Right kidney (tissue), 1 donor: ENCODE measurements around the gene MAPK10.
A peak's percentile ranks its signal among the peaks of the same experiment; 100 is the strongest.
"Not testable (repeated sequence)": the region's sequence is repeated elsewhere in the genome, so short reads cannot be mapped to it uniquely, and the experiment has no call there.

ENCODE experiments used
- DNase-seq: peaks from one replicate; pipeline ENCODE4 v3.0.0-alpha.2; 2016

Gene MAPK10

GRCh38 chr4:86344127-86344526 is 15.7 kb downstream of the MAPK10 start:
- no peak for DNase-seq

GRCh38 chr4:86338989-86339388 is 20.9 kb downstream of the MAPK10 start:
- no peak for DNase-seq

GRCh38 chr4:86338521-86338920 is 21.3 kb downstream of the MAPK10 start:
- no peak for DNase-seq

DNA sequence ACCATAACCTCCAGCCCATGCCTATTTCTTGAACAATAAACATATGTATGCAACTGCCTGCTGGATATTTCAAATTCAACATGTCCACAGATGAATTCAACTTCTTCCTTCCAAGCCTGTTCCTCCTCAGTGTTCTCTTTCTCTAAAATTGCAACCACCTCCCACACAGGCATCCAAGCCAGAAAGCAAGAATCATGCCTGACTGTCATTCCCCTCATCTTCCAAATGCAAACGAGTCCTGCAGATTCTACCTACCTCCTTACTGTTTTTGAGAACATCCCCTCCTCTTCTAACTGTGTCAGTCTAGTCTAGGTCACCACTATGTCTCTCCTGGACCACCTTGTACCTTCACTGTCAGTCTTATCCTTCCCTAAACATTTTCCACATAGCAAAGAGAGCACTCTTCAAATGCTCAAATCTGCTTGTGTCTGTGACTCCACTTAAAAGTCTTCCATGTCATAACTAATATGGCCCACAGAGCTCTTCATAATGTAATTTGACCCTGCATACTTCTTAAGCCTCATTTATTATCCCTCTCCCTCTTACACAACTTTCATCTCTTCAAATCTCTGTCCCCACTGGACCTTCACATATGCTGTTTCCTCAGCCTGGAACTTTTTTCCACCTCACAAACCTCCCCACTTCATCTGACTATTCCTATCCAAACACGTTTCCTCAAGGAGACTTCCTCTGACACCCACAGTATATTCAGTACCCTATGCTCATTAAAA is 25.7 kb downstream of the MAPK10 start:
- no peak for DNase-seq

DNA sequence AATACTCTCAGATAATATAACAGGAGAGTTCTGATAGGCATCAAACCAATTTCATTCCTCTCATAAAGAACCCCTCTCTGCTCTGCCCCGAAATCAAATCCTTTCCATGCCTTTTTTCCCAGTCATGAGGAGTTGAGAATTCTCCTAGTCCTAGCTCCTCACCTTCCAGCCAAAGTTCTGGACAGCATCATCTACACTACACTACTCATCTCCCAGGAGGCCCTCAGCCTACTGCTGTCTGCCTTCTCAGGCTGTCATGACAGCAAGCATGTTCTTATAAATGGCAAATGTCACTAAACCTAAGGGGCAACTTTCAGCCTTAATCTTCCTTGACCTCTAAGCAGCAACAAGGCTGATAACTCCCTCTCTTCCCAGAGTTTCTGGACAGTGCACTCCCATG is 26.6 kb downstream of the MAPK10 start:
- DNase-seq: no peak

DNA sequence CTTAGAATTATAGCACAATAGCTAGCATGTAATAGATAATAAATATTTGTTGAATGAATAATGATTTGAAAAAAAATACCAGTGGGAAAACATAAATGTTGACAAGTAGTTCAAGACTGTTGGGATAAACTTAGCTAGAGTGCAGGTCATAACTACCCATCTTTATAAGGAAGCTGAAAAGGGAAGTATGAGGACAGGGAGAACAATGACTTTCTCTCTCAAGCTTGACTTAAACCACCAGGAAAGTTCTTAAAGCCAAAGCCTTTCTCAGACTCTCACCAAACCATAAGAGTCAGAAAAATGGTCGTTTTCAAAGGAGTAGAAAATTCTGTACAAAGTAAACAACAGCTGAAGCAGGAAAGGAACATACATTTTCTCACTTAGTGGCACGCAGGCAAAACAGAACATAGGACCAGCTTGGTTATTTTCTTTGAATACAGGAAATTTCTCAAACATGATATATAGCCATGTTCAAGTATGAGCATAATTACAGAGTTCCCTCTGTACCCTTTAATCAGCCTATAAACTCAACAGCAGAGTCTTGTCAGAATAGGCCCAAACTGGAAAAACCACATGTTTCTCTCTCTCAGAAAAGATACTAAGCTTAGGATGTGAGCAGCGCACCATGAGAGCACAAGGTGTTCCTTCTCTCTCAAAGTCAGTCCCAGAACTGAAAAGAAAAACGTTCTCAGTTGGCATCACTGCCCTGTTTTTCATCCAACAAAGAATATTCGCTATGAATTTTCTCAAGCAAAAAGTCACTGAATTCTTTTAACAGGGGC is 28.7 kb downstream of the MAPK10 start:
- peak; percentile 11 for DNase-seq

- DNase-seq: not testable (repeated sequence)
Measured at GRCh38 chr4:86330411-86330810, 29.4 kb downstream of the MAPK10 start.

DNA sequence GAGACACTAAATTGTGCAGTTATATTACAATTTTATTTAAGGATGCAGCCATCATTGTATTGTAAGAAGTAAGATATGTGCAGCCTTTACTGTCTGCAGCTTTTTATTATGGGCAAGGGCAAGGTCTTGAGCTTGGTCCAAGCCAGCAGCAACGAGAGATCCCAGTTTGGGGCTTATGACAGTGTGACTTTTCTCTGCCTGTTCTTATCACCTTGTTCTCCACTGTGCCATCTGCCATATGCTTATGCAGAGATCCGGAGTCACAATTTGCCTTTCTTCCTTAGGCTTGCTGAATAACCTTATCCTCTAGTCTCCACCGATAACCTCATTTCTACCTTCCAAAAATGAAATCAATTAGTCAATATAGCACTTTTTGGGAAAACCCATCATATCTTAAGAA is 30.4 kb downstream of the MAPK10 start:
- no peak for DNase-seq

DNA sequence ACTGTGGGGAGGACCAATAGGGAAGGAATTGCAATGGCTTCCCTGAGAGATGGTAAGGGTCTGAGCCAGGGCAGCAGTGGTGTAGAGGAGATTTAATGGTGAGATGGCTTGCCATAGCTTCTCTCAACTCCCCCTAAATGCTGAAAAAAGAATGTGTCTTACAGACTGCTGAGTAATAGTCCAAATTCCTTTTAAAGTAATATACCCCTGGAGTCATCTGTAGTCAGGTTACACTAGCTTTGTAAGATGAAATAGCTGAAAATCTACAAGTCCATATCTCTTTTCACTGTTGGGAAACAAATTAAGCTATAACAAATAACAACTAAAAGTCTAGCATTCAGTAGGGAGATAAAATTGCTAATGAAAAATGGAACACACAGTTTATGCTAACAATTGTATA is 33.5 kb downstream of the MAPK10 start:
- DNase-seq: no peak

DNA sequence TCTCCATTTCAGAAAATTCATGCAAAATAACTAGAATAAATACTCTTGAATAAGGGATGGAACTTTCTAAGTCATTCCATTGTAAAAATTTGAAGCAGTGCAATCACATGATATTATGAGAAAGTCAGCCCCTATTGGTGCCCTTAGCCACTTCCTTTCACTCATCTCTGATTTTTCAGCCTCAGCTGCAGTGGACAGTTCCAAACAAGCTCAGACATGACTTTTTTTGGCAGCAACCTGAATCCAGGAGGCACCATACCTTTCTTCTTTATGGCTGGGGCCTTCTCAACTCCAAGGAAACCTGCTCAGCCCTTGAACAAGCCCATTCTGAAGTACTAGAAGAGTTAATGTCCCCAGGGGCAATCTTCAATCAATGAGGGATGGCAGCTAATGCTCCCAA is 40.5 kb downstream of the MAPK10 start:
- no peak for DNase-seq

GRCh38 chr4:86315579-86315978 is 44.3 kb downstream of the MAPK10 start:
- DNase-seq: no peak

- no peak for DNase-seq
Measured at GRCh38 chr4:86313656-86314055, 46.2 kb downstream of the MAPK10 start.

DNA sequence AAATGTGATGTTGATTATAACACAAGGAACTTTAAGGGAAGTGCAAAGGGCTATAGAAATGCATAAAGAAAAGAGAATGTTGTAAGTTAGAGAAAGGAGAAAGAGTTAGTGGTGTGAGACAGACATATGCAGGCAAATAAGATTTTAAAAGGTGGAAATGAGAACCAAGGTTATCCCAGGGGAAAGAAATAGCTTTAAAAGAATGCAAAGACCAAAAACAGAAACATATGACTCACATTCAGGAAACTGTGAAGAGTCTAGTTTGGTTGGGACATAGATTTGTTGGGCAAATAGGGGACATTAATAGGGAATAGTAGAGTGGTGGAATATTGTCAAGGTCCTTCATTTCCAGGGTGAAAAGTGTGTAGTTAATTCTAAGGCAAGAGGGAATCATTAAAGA is 52.4 kb downstream of the MAPK10 start:
- no peak for DNase-seq

- no peak for DNase-seq
Measured at GRCh38 chr4:86306816-86307215, 53.0 kb downstream of the MAPK10 start.

GRCh38 chr4:86302830-86303229 is 57.0 kb downstream of the MAPK10 start:
- no peak for DNase-seq

DNA sequence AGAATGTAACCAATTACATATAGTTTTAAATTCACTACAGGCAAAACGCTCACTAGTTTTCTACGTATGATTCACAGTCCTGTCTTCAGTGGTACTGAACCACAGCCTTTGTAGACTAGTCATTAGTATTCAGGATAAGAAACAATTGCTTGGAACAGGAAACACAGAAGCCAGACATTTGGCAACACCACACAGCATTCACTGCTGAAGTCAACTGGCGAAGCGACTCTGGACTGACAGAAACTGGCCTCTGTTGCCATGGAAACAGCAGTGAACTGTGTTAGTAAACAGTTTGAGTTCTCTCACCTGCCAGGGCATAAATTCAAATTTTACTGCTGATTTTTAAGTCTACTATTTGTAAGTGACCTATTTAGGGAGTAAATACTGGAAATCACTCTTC is 57.6 kb downstream of the MAPK10 start:
- peak; percentile 29 for DNase-seq

GRCh38 chr4:86300516-86300915 is 59.3 kb downstream of the MAPK10 start:
- DNase-seq: no peak

DNA sequence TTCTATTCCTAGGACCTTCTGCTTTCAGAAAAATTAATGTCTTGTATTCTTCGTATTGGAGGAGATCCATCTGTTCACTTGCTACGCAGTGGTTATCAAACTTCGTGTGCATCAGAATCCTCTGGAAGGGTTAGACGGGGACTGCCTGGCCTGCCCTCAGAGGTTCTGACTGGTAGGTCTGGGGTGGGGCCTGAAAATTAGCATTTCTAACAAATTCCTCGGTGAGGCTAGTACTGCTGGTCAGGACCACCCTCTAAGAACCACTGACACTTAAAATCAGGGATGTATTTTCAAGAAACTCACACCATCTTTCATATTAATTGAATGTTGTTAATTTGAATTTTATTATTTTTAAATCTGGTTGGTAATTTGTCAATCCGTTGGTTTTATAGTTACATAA is 63.0 kb downstream of the MAPK10 start:
- no peak for DNase-seq

GRCh38 chr4:86294883-86295282 is 65.0 kb downstream of the MAPK10 start:
- no peak for DNase-seq

- DNase-seq: no peak
Measured at GRCh38 chr4:86291180-86291579, 68.7 kb downstream of the MAPK10 start.

GRCh38 chr4:86286726-86287125 is 73.1 kb downstream of the MAPK10 start:
- no peak for DNase-seq

DNA sequence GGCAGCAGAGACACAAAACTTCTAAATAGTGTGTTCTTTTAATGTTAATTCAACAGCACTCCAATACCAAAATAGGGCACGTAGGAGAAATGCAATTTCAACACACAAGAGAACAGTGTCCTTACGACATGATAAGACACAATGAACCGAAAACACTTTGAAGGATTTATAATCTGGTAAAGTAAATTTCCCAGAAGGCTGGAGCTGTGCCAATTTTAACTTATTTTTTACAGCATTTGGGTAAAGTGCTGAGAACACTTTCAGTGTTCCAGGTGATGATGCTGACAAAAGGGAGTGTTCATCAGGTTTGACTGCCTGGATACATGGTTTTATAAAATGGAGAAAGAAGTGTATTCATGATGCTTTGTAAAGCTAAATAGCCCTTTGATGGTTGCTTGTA is 76.5 kb downstream of the MAPK10 start:
- DNase-seq: no peak

GRCh38 chr4:86280246-86280645 is 79.6 kb downstream of the MAPK10 start:
- DNase-seq: no peak
